Measurements from ENCODE around the gene CNTN4. TPM values are rescaled to one million over a fixed set of nuclear protein-coding genes. Genes with fewer than 3 reads are reported as not detected.

CNTN4 gene
- total and polyA plus RNA-seq, 2 experiments from 2014 or later = 0.91 to 4.0 TPM

DNA sequence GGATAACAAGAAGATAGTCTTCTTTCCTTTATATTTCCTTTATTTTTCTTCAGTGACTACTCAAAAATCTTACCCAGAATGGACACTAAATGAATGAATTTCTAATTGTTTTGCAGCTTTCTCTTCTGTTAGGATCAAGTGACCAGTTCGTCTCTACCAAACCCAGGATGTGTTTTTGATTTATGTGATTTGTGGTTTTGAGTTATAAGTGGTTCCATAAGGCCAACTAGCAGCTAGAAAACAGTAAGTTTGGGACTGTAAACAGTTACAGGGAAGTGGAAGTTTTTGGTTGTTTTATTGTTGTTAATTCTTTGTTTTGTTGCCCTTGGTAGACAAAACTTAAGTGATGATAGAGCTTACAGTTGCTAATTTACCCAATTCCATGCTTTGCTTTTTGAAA lies 555.0 kb downstream of the CNTN4 start (continued):
- TF ChIP-seq, protein P1, sequence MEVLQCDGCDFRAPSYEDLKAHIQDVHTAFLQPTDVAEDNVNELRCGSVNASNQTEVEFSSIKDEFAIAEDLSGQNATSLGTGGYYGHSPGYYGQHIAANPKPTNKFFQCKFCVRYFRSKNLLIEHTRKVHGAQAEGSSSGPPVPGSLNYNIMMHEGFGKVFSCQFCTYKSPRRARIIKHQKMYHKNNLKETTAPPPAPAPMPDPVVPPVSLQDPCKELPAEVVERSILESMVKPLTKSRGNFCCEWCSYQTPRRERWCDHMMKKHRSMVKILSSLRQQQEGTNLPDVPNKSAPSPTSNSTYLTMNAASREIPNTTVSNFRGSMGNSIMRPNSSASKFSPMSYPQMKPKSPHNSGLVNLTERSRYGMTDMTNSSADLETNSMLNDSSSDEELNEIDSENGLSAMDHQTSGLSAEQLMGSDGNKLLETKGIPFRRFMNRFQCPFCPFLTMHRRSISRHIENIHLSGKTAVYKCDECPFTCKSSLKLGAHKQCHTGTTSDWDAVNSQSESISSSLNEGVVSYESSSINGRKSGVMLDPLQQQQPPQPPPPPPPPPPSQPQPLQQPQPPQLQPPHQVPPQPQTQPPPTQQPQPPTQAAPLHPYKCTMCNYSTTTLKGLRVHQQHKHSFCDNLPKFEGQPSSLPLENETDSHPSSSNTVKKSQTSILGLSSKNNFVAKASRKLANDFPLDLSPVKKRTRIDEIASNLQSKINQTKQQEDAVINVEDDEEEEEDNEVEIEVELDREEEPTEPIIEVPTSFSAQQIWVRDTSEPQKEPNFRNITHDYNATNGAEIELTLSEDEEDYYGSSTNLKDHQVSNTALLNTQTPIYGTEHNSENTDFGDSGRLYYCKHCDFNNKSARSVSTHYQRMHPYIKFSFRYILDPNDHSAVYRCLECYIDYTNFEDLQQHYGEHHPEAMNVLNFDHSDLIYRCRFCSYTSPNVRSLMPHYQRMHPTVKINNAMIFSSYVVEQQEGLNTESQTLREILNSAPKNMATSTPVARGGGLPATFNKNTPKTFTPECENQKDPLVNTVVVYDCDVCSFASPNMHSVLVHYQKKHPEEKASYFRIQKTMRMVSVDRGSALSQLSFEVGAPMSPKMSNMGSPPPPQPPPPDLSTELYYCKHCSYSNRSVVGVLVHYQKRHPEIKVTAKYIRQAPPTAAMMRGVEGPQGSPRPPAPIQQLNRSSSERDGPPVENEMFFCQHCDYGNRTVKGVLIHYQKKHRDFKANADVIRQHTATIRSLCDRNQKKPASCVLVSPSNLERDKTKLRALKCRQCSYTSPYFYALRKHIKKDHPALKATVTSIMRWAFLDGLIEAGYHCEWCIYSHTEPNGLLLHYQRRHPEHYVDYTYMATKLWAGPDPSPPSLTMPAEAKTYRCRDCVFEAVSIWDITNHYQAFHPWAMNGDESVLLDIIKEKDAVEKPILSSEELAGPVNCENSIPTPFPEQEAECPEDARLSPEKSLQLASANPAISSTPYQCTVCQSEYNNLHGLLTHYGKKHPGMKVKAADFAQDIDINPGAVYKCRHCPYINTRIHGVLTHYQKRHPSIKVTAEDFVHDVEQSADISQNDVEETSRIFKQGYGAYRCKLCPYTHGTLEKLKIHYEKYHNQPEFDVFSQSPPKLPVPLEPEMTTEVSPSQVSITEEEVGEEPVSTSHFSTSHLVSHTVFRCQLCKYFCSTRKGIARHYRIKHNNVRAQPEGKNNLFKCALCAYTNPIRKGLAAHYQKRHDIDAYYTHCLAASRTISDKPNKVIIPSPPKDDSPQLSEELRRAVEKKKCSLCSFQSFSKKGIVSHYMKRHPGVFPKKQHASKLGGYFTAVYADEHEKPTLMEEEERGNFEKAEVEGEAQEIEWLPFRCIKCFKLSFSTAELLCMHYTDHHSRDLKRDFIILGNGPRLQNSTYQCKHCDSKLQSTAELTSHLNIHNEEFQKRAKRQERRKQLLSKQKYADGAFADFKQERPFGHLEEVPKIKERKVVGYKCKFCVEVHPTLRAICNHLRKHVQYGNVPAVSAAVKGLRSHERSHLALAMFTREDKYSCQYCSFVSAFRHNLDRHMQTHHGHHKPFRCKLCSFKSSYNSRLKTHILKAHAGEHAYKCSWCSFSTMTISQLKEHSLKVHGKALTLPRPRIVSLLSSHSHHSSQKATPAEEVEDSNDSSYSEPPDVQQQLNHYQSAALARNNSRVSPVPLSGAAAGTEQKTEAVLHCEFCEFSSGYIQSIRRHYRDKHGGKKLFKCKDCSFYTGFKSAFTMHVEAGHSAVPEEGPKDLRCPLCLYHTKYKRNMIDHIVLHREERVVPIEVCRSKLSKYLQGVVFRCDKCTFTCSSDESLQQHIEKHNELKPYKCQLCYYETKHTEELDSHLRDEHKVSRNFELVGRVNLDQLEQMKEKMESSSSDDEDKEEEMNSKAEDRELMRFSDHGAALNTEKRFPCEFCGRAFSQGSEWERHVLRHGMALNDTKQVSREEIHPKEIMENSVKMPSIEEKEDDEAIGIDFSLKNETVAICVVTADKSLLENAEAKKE (CRISPR knock-in tag; IDR thresholded peaks at IDR 0.05) = no peak
- TF ChIP-seq CREB1 (CRISPR knock-in tag; IDR thresholded peaks at IDR 0.05; ENCODE audit: low read depth) (no peak), NANOG (IDR thresholded peaks at IDR 0.05; ENCODE audit: borderline replicate concordance) (no peak), ZNF114 (CRISPR knock-in tag; IDR thresholded peaks at IDR 0.05) (no peak), EZH2 (IDR thresholded peaks at IDR 0.05; ENCODE audit: low read depth, unreplicated experiment) (no peak)
- TF ChIP-seq, protein P2, sequence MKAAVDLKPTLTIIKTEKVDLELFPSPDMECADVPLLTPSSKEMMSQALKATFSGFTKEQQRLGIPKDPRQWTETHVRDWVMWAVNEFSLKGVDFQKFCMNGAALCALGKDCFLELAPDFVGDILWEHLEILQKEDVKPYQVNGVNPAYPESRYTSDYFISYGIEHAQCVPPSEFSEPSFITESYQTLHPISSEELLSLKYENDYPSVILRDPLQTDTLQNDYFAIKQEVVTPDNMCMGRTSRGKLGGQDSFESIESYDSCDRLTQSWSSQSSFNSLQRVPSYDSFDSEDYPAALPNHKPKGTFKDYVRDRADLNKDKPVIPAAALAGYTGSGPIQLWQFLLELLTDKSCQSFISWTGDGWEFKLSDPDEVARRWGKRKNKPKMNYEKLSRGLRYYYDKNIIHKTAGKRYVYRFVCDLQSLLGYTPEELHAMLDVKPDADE (IDR thresholded peaks at IDR 0.05) = no peak
- TF ChIP-seq, protein P3, sequence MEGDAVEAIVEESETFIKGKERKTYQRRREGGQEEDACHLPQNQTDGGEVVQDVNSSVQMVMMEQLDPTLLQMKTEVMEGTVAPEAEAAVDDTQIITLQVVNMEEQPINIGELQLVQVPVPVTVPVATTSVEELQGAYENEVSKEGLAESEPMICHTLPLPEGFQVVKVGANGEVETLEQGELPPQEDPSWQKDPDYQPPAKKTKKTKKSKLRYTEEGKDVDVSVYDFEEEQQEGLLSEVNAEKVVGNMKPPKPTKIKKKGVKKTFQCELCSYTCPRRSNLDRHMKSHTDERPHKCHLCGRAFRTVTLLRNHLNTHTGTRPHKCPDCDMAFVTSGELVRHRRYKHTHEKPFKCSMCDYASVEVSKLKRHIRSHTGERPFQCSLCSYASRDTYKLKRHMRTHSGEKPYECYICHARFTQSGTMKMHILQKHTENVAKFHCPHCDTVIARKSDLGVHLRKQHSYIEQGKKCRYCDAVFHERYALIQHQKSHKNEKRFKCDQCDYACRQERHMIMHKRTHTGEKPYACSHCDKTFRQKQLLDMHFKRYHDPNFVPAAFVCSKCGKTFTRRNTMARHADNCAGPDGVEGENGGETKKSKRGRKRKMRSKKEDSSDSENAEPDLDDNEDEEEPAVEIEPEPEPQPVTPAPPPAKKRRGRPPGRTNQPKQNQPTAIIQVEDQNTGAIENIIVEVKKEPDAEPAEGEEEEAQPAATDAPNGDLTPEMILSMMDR (conservative IDR thresholded peaks at IDR 0.05; ENCODE audit: low read depth in 2 of 2) = no peak
- TF ChIP-seq, protein P4, sequence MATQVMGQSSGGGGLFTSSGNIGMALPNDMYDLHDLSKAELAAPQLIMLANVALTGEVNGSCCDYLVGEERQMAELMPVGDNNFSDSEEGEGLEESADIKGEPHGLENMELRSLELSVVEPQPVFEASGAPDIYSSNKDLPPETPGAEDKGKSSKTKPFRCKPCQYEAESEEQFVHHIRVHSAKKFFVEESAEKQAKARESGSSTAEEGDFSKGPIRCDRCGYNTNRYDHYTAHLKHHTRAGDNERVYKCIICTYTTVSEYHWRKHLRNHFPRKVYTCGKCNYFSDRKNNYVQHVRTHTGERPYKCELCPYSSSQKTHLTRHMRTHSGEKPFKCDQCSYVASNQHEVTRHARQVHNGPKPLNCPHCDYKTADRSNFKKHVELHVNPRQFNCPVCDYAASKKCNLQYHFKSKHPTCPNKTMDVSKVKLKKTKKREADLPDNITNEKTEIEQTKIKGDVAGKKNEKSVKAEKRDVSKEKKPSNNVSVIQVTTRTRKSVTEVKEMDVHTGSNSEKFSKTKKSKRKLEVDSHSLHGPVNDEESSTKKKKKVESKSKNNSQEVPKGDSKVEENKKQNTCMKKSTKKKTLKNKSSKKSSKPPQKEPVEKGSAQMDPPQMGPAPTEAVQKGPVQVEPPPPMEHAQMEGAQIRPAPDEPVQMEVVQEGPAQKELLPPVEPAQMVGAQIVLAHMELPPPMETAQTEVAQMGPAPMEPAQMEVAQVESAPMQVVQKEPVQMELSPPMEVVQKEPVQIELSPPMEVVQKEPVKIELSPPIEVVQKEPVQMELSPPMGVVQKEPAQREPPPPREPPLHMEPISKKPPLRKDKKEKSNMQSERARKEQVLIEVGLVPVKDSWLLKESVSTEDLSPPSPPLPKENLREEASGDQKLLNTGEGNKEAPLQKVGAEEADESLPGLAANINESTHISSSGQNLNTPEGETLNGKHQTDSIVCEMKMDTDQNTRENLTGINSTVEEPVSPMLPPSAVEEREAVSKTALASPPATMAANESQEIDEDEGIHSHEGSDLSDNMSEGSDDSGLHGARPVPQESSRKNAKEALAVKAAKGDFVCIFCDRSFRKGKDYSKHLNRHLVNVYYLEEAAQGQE (IDR thresholded peaks at IDR 0.05; ENCODE audit: unreplicated experiment) = no peak

Measured in GM23338 (cell line).